ENCODE results near the gene PRIMPOL. TPM values are rescaled to one million over a fixed set of nuclear protein-coding genes. Genes with fewer than 3 reads are reported as not detected.
A peak's percentile ranks its signal among the peaks of the same experiment; 100 is the strongest.

Gene PRIMPOL
- total RNA-seq, 2 experiments from 2014 or later = 4.2 TPM

GRCh38 chr4:184669251-184669650 lies 19.7 kb downstream of the PRIMPOL start:
- TF ChIP-seq CTCF (IDR thresholded peaks at IDR 0.05) = no peak
- Mint-ChIP-seq H3K9me3 (no peaks in the 10 kb centered on the region), H3K27ac (peak overlapping the region; percentile 1), H3K36me3 (ENCODE audit: low read depth) (peaks cover 57% of the 10 kb centered on the region), H3K4me3 (no peak overlapping the region), H3K4me1 (ENCODE audit: low read depth) (peaks cover 30% of the 10 kb centered on the region), H3K27me3 (no peaks in the 10 kb centered on the region)
- peaks cover 26% of the 10 kb centered on the region for H3K36me3 ChIP-seq (ENCODE audit: insufficient read depth, low read length)
- DNase-seq (no peak), ATAC-seq (ENCODE audit: poor library complexity) (no peak)
- intact Hi-C loops (cut with DNase I, micrococcal nuclease) = no loop called here
- H3K9me3 ChIP-seq (ENCODE audit: control insufficient read depth in 1 of 2, insufficient read depth in 1 of 2, low read length in 2 of 2) = no peaks in the 10 kb centered on the region
- ChIA-PET CTCF (no interaction called here), POLR2A (interaction anchor here (2.1 kb wide), 1 partner anchor 65 kb away, joined by 6 read pairs; the partner anchor contains the start of gene CENPU)
- no peaks in the 10 kb centered on the region for H3K27me3 ChIP-seq (ENCODE audit: control insufficient read depth in 1 of 2, insufficient read depth in 2 of 2, low read length in 2 of 2)
- no peak overlapping the region for H3K4me3 ChIP-seq (ENCODE audit: low read length)
- H3K4me1 ChIP-seq (ENCODE audit: insufficient read depth, low read length) = peaks cover 16% of the 10 kb centered on the region
- peak overlapping the region in 1 of 2 donors; percentile 49 for H3K27ac ChIP-seq (ENCODE audit: low read depth in 1 of 2, low read length in 2 of 2)

- no peaks in the 10 kb centered on the region for H3K9me3 ChIP-seq (ENCODE audit: control insufficient read depth in 1 of 2, insufficient read depth in 1 of 2, low read length in 2 of 2)
- Mint-ChIP-seq H3K4me1 (ENCODE audit: low read depth) (peaks cover 30% of the 10 kb centered on the region), H3K9me3 (no peaks in the 10 kb centered on the region), H3K4me3 (no peak overlapping the region), H3K27me3 (no peaks in the 10 kb centered on the region), H3K27ac (no peak overlapping the region), H3K36me3 (ENCODE audit: low read depth) (peaks cover 55% of the 10 kb centered on the region)
- peaks cover 29% of the 10 kb centered on the region for H3K36me3 ChIP-seq (ENCODE audit: insufficient read depth, low read length)
- H3K27me3 ChIP-seq (ENCODE audit: control insufficient read depth in 1 of 2, insufficient read depth in 2 of 2, low read length in 2 of 2) = no peaks in the 10 kb centered on the region
- ChIA-PET POLR2A (no interaction called here), CTCF (no interaction called here)
- intact Hi-C loops (cut with DNase I, micrococcal nuclease) = no loop called here
- no peak for TF ChIP-seq CTCF (IDR thresholded peaks at IDR 0.05)
- peaks cover 16% of the 10 kb centered on the region for H3K4me1 ChIP-seq (ENCODE audit: insufficient read depth, low read length)
- no peak for ATAC-seq (ENCODE audit: poor library complexity)
- H3K4me3 ChIP-seq (ENCODE audit: low read length) = no peak overlapping the region
- DNase-seq = no peak
- H3K27ac ChIP-seq (ENCODE audit: low read depth in 1 of 2, low read length in 2 of 2) = no peak overlapping the region
Observed at GRCh38 chr4:184671101-184671500, 21.6 kb downstream of the PRIMPOL start.

GRCh38 chr4:184672741-184673140 lies 23.2 kb downstream of the PRIMPOL start:
- Histone ChIP-seq H3K36me3 (ENCODE audit: insufficient read depth, low read length) (peaks cover 23% of the 10 kb centered on the region), H3K27me3 (ENCODE audit: control insufficient read depth in 1 of 2, insufficient read depth in 2 of 2, low read length in 2 of 2) (no peaks in the 10 kb centered on the region), H3K4me3 (ENCODE audit: low read length) (no peak overlapping the region), H3K4me1 (ENCODE audit: insufficient read depth, low read length) (peaks cover 16% of the 10 kb centered on the region), H3K9me3 (ENCODE audit: control insufficient read depth in 1 of 2, insufficient read depth in 1 of 2, low read length in 2 of 2) (no peaks in the 10 kb centered on the region), H3K27ac (ENCODE audit: low read depth in 1 of 2, low read length in 2 of 2) (no peak overlapping the region)
- DNase-seq = no peak
- ChIA-PET POLR2A (no interaction called here), CTCF (no interaction called here)
- Mint-ChIP-seq H3K4me3 (no peak overlapping the region), H3K36me3 (ENCODE audit: low read depth) (peaks cover 45% of the 10 kb centered on the region), H3K27ac (no peak overlapping the region), H3K27me3 (no peaks in the 10 kb centered on the region), H3K4me1 (ENCODE audit: low read depth) (peaks cover 24% of the 10 kb centered on the region), H3K9me3 (no peaks in the 10 kb centered on the region)
- no peak for TF ChIP-seq CTCF (IDR thresholded peaks at IDR 0.05)
- no peak for ATAC-seq (ENCODE audit: poor library complexity)
- intact Hi-C loops (cut with DNase I, micrococcal nuclease) = no loop called here

Measured in CD4-positive, alpha-beta T cell (primary cell).